Activated B cell treated with CpG ODN at 0.5 μM for 24 hours (primary cell): ENCODE data around the gene TAC3. TPM values are rescaled to one million over a fixed set of nuclear protein-coding genes. Genes with fewer than 3 reads are reported as not detected.
"Not testable (repeated sequence)": the region's sequence is repeated elsewhere in the genome, so short reads cannot be mapped to it uniquely, and the experiment has no call there.

ENCODE experiments used
- ATAC-seq: fragments of 200-7000 bp; cut with Tn5 transposase; one replicate; pipeline ENCODE4 v1.10.0; 2021; ENCODE audit warnings: low read depth, mild to moderate bottlenecking, moderate library complexity
- CTCF ChIA-PET: fragments of 350-600 bp; sonication (Branson Sonifier 250); formaldehyde crosslinking; loops from one replicate; lab custom pipeline; 2021; ENCODE audit warnings: antibody characterized with exemption; lab: Charles Lee
- POLR2A ChIA-PET: fragments of 350-600 bp; sonication (Branson Sonifier 250); formaldehyde crosslinking; loops from one replicate; lab custom pipeline; 2021; ENCODE audit warnings: antibody characterized with exemption; lab: Charles Lee
- DNase-seq: peaks from one replicate; pipeline ENCODE4 v3.0.0; 2022
- H3K27ac Mint-ChIP-seq: one replicate; pipeline ENCODE4 v1.8.0; 2020; ENCODE audit warnings: mixed read lengths
- H3K27me3 Mint-ChIP-seq: one replicate; pipeline ENCODE4 v1.8.0; 2021; ENCODE audit warnings: mixed read lengths
- H3K36me3 Mint-ChIP-seq: one replicate; pipeline ENCODE4 v1.8.0; 2021; ENCODE audit warnings: low read depth, mixed read lengths
- H3K4me1 Mint-ChIP-seq: one replicate; pipeline ENCODE4 v1.8.0; 2021; ENCODE audit warnings: mixed read lengths
- H3K4me3 Mint-ChIP-seq: one replicate; pipeline ENCODE4 v1.8.0; 2020; ENCODE audit warnings: mild to moderate bottlenecking, mixed read lengths
- H3K9me3 Mint-ChIP-seq: one replicate; pipeline ENCODE4 v1.8.0; 2020; ENCODE audit warnings: mixed read lengths
- CTCF ChIP-seq: fragments of 200-600 bp; IDR thresholded peaks from one replicate; pipeline ENCODE4 v1.8.0; 2022; ENCODE audit warnings: antibody characterized with exemption, mild to moderate bottlenecking
- intact Hi-C: fragments of 100-400 bp; cut with micrococcal nuclease; formaldehyde crosslinking; loops from one replicate; pipeline ENCODE4 v1.15.1; 2024
- total RNA-seq: library from RNA; stranded (reverse); gene quantifications from 2 replicates; pipeline ENCODE4 v1.2.3, GENCODE V29; 2022

TAC3 gene
- total RNA-seq, 1 donor from 2014 or later, result not detected

DNA sequence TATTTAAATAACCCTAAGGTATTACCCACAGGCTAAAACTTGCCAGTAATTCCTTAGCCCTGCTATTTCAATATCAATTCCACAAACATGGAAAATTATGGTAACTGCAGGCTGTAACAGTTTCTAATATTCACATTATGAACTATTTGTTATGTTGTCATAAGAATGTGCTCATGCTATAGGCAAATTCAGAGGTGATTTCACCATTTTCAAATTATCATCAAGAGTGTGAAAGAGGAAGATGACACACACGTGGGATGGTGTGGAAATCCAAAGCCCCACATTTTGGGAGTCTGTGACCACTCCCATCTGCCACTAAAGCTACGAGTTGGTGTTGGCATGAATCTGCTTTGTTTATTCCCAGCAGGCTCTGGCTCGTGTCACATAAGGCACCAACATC, 39.5 kb upstream of the TAC3 start:
- ATAC-seq, result no peak
- no peaks in the 10 kb centered on the region for H3K9me3 Mint-ChIP-seq
- intact Hi-C loops, result no loop called here
- H3K36me3 Mint-ChIP-seq, result peaks cover 32% of the 10 kb centered on the region
- CTCF ChIA-PET, result interaction anchor here (0.8 to 8.2 kb wide), 2 partner anchors 48 to 66 kb away, joined by 3 to 89 read pairs; partner anchors contain the start of gene ZBTB39
- peaks cover 50% of the 10 kb centered on the region for H3K4me1 Mint-ChIP-seq
- no peak for DNase-seq
- H3K27me3 Mint-ChIP-seq, result no peaks in the 10 kb centered on the region
- H3K27ac Mint-ChIP-seq, result no peak overlapping the region
- H3K4me3 Mint-ChIP-seq, result no peak overlapping the region
- TF ChIP-seq CTCF, result no peak
- POLR2A ChIA-PET, result interaction anchor here (1.7 kb wide), 1 partner anchor 8 kb away, joined by 4 read pairs; no protein-coding TSS in a partner anchor

DNA sequence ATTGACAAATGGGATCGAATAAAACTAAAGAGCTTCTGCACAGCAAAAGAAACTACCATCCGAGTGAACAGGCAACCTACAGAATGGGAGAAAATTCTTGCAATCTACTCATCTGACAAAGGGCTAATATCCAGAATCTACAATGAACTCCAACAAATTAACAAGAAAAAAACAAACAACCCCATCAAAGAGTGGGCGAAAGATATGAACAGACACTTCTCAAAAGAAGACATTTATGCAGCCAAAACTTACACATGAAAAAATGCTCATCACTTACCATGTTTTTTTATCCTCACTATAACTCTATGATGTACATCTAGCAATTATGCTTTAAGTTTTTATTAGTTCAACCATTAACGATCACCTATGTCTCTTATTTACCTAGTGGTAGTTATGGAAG, 37.6 kb upstream of the TAC3 start:
- H3K9me3 Mint-ChIP-seq, POLR2A ChIA-PET, H3K4me3 Mint-ChIP-seq, ATAC-seq, H3K27me3 Mint-ChIP-seq, DNase-seq, intact Hi-C loops, H3K27ac Mint-ChIP-seq, CTCF ChIA-PET: not testable (repeated sequence)
- Mint-ChIP-seq H3K4me1 (peaks cover 33% of the 10 kb centered on the region), H3K36me3 (peaks cover 15% of the 10 kb centered on the region)

DNA sequence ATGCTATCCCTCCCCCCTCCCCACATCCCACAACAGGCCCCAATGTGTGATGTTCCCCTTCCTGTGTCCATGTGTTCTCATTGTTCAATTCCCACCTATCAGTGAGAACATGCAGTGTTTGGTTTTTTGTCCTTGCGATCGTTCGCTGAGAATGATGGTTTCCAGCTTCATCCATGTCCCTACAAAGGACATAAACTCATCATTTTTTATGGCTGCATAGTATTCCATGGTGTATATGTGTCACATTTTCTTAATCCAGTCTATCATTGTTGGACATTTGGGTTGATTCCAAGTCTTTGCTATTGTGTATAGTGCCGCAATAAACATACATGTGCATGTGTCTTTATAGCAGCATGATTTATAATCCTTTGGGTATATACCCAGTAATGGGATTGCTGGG, 36.8 kb upstream of the TAC3 start:
- peaks cover 26% of the 10 kb centered on the region for H3K4me1 Mint-ChIP-seq
- H3K36me3 Mint-ChIP-seq, DNase-seq, H3K4me3 Mint-ChIP-seq, POLR2A ChIA-PET, H3K27me3 Mint-ChIP-seq, intact Hi-C loops, ATAC-seq, H3K9me3 Mint-ChIP-seq, H3K27ac Mint-ChIP-seq: not testable (repeated sequence)
- CTCF ChIA-PET, result interaction anchor here (1.0 to 1.5 kb wide), 3 partner anchors 22 to 74 kb away, joined by 3 to 5 read pairs (median 4); partner anchors contain the start of gene STAT6

DNA sequence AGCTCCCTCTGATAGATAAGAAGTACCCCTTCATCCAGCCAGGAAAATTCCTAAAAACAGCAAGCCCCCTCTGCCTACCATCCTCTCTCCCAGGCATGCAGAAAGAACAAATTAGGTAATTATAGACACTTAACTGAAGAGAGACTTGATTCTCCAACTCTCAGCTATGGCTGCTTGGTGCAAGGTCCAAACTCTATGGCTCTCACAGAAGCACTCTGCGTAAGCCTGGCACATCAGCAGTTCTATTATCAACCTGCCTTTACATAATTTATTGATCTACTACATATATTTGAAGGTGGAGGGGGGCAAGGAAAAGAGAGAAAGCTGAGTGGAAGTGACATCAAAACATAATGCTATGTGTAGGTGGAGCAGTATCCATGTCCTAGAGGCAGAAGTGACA, 34.7 kb upstream of the TAC3 start:
- intact Hi-C loops, result no loop called here
- Mint-ChIP-seq H3K4me1 (peaks cover 28% of the 10 kb centered on the region), H3K27ac (no peak overlapping the region), H3K9me3 (no peaks in the 10 kb centered on the region), H3K36me3 (no peaks in the 10 kb centered on the region), H3K27me3 (no peaks in the 10 kb centered on the region), H3K4me3 (no peak overlapping the region)
- CTCF ChIA-PET, result no interaction called here
- TF ChIP-seq CTCF, result no peak
- ATAC-seq, result no peak
- POLR2A ChIA-PET, result no interaction called here
- DNase-seq, result no peak

- no peaks in the 10 kb centered on the region for H3K9me3 Mint-ChIP-seq
- ChIA-PET POLR2A (interaction anchor here (1.0 kb wide), 1 partner anchor 11 kb away, joined by 11 read pairs; no protein-coding TSS in a partner anchor), CTCF (interaction anchor here (2.0 kb wide), 1 partner anchor 11 kb away, joined by 7 read pairs; no protein-coding TSS in a partner anchor)
- TF ChIP-seq CTCF, result no peak
- H3K4me1 Mint-ChIP-seq, result peaks cover 22% of the 10 kb centered on the region
- DNase-seq (no peak), ATAC-seq (no peak)
- no peak within 1 kb of the TSS for H3K4me3 Mint-ChIP-seq
- H3K27me3 Mint-ChIP-seq, result no peaks in the 10 kb centered on the region
- no peaks in the 10 kb centered on the region for H3K36me3 Mint-ChIP-seq
- intact Hi-C loops, result no loop called here
- no peak within 1 kb of the TSS for H3K27ac Mint-ChIP-seq
Observed at GRCh38 chr12:57049890-57050289, 33.6 kb upstream of the TAC3 start, which contains the start of gene MYO1A. TSS of gene MYO1A (minus strand) at chr12:57050129. CDS start at chr12:57048323, 1,806 bp downstream.

- H3K27me3 Mint-ChIP-seq, result no peaks in the 10 kb centered on the region
- no peak for DNase-seq
- H3K27ac Mint-ChIP-seq, result no peak overlapping the region
- no peak for TF ChIP-seq CTCF
- CTCF ChIA-PET, result interaction anchor here (2.0 kb wide), 1 partner anchor 12 kb away, joined by 7 read pairs; no protein-coding TSS in a partner anchor
- no peaks in the 10 kb centered on the region for H3K36me3 Mint-ChIP-seq
- peaks cover 22% of the 10 kb centered on the region for H3K4me1 Mint-ChIP-seq
- ATAC-seq, result no peak
- intact Hi-C loops, result no loop called here
- no peaks in the 10 kb centered on the region for H3K9me3 Mint-ChIP-seq
- no peak overlapping the region for H3K4me3 Mint-ChIP-seq
- POLR2A ChIA-PET, result no interaction called here
Observed at GRCh38 chr12:57049119-57049446, 32.8 kb upstream of the TAC3 start.
